HEK293T (cell line): ENCODE data around the gene RBFOX1.

ENCODE experiments used
- CTBP1 ChIP-seq: fragments of 450-650 bp; IDR thresholded peaks from 2 replicates; pipeline ENCODE4 v1.6.1; 2016; ENCODE audit warnings: borderline replicate concordance
- FOXM1 ChIP-seq: fragments of 450-650 bp; IDR thresholded peaks from 2 replicates; pipeline ENCODE4 v1.6.1; 2017; ENCODE audit warnings: mild to moderate bottlenecking, borderline replicate concordance
- NFRKB ChIP-seq: fragments of 450-650 bp; IDR thresholded peaks from 2 replicates; pipeline ENCODE4 v1.6.1; 2016; ENCODE audit warnings: mild to moderate bottlenecking, moderate library complexity
- SUZ12 ChIP-seq: fragments of 450-650 bp; IDR thresholded peaks from 2 replicates; pipeline ENCODE4 v1.6.1; 2016; ENCODE audit warnings: mild to moderate bottlenecking

DNA sequence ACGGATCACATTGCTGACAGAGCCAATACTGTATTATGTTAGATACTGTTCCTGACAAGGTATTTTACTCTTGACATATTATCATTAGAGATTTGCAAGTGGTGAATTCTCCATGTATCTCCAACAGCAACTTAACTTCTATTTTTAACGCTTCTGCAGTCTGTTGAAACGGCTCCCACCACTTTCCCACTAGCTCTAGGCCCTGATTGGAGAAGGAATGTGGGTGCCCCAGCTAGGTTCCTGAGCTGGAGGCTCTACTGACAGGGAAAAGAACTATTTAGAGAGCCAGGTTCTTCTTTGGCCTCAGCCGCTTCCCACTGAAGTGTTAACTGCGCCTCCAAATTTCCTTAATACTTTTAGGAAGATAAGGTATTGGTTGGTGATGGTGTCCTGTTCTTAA is 191.8 kb downstream of the RBFOX1 start:
- TF ChIP-seq FOXM1: no peak
- TF ChIP-seq NFRKB: no peak
- no peak for TF ChIP-seq CTBP1
- no peak for TF ChIP-seq SUZ12
